ENCODE results near the gene SUN5.
"Not testable (repeated sequence)": the region's sequence is repeated elsewhere in the genome, so short reads cannot be mapped to it uniquely, and the experiment has no call there.

The SUN5 gene

GRCh38 chr20:32982617-32983458 is 21.4 kb downstream of the SUN5 start:
- no peak overlapping the region for H3K4me3 ChIP-seq (ENCODE audit: low read depth, low read length)
- no peak for DNase-seq (ENCODE audit: low read depth)

- H3K4me3 ChIP-seq (ENCODE audit: low read depth, low read length), result no peak overlapping the region
- no peak for DNase-seq (ENCODE audit: low read depth)
These were observed 23.2 kb downstream of the SUN5 start for GRCh38 chr20:32980990-32981389.

GRCh38 chr20:32980131-32980941 is 23.9 kb downstream of the SUN5 start:
- no peak overlapping the region for H3K4me3 ChIP-seq (ENCODE audit: low read depth, low read length)
- no peak for DNase-seq (ENCODE audit: low read depth)

- no peak overlapping the region for H3K4me3 ChIP-seq (ENCODE audit: low read depth, low read length)
- DNase-seq (ENCODE audit: low read depth), result no peak
These were observed 24.8 kb downstream of the SUN5 start for GRCh38 chr20:32979201-32979998.

- H3K4me3 ChIP-seq (ENCODE audit: low read depth, low read length), result no peak overlapping the region
- no peak for DNase-seq (ENCODE audit: low read depth)
These were observed 26.3 kb downstream of the SUN5 start for GRCh38 chr20:32978009-32978335.

- DNase-seq (ENCODE audit: low read depth), result no peak
- H3K4me3 ChIP-seq (ENCODE audit: low read depth, low read length), result no peak overlapping the region
These were observed 26.8 kb downstream of the SUN5 start for GRCh38 chr20:32977281-32978008.

GRCh38 chr20:32976746-32977145 is 27.5 kb downstream of the SUN5 start:
- no peak overlapping the region for H3K4me3 ChIP-seq (ENCODE audit: low read depth, low read length)
- no peak for DNase-seq (ENCODE audit: low read depth)

- H3K4me3 ChIP-seq (ENCODE audit: low read depth, low read length), result no peak overlapping the region
- no peak for DNase-seq (ENCODE audit: low read depth)
These were observed 28.2 kb downstream of the SUN5 start for GRCh38 chr20:32975698-32976674.

- H3K4me3 ChIP-seq (ENCODE audit: low read depth, low read length); DNase-seq (ENCODE audit: low read depth): not testable (repeated sequence)
These were observed 29.1 kb downstream of the SUN5 start for GRCh38 chr20:32975121-32975520.

GRCh38 chr20:32974204-32975064 is 29.8 kb downstream of the SUN5 start:
- not testable (repeated sequence) for DNase-seq (ENCODE audit: low read depth); H3K4me3 ChIP-seq (ENCODE audit: low read depth, low read length)

- H3K4me3 ChIP-seq (ENCODE audit: low read depth, low read length), result no peak overlapping the region
- DNase-seq (ENCODE audit: low read depth), result no peak
These were observed 31.0 kb downstream of the SUN5 start for GRCh38 chr20:32973077-32973717.

- DNase-seq (ENCODE audit: low read depth), result no peak
- H3K4me3 ChIP-seq (ENCODE audit: low read depth, low read length), result no peak overlapping the region
These were observed 31.8 kb downstream of the SUN5 start for GRCh38 chr20:32972181-32973076.

GRCh38 chr20:32971703-32972161 is 32.5 kb downstream of the SUN5 start:
- no peak for DNase-seq (ENCODE audit: low read depth)
- H3K4me3 ChIP-seq (ENCODE audit: low read depth, low read length), result no peak overlapping the region

- no peak overlapping the region for H3K4me3 ChIP-seq (ENCODE audit: low read depth, low read length)
- no peak for DNase-seq (ENCODE audit: low read depth)
These were observed 33.3 kb downstream of the SUN5 start for GRCh38 chr20:32970973-32971300.

- no peak overlapping the region for H3K4me3 ChIP-seq (ENCODE audit: low read depth, low read length)
- no peak for DNase-seq (ENCODE audit: low read depth)
These were observed 33.9 kb downstream of the SUN5 start for GRCh38 chr20:32970115-32970972.

Data from skeletal muscle cell (primary cell).